SK-MEL-5 (cell line): ENCODE measurements around the gene CMIP. TPM values are rescaled to one million over a fixed set of nuclear protein-coding genes. Genes with fewer than 3 reads are reported as not detected.
"Not testable (repeated sequence)": the region's sequence is repeated elsewhere in the genome, so short reads cannot be mapped to it uniquely, and the experiment has no call there.

Experiments
- DNase-seq: peaks from one replicate; pipeline ENCODE4 v3.0.0-alpha.2; 2016; ENCODE audit warnings: low read depth, low spot score
- in situ Hi-C: cut with HindIII; loops from 2 replicates; pipeline ENCODE4 v1.10.0; 2016; ENCODE audit warnings: low sequenced_read_pairs, high pct_unique_total_duplicates, low pct_unique_long_range_greater_than_20kb
- total RNA-seq: library from RNA; depleted of rRNA; stranded (reverse); fragments of >200 nt; shearing (Covaris generic); gene quantifications from 2 replicates; pipeline ENCODE4 v1.2.3, GENCODE V29; 2014

Gene CMIP
- total RNA-seq, 1 experiment from 2014 or later = 2.0 TPM

DNA sequence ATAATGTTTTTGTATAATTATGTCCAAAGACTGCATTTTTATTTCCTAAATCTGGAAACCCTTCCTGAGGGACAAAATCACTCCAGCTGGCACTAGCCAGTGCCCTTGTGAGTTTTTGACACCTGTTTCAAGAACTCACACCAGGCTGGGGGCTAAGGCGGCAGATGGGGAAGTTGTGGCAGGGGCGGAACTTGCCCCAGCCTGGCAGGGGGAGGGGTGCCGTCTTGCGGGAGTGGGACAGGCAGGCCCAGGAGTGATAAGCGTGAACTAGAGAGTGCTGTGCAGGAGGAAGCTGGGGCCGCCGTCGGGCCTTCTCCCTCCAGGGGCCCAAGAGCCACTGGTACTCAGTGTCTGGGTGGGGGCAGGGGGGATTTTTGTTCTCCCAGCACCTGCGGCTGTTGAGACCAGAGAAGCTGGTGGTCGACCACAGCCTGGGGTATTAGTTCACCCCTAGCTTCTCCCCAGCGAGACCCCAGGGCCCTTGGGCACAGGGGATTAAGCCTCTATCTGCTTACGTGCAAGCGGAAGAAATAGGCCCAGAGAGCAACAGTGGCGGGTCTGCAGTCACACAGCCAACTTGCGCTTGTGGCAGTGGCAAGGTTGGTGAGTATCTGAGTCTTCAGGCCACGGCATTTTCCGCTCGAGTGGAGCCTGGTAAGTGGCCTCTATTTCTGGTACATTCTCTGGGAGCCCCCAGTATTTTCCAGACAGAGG lies 294.3 kb downstream of the CMIP start:
- in situ Hi-C loops = no loop called here
- DNase-seq = no peak

DNA sequence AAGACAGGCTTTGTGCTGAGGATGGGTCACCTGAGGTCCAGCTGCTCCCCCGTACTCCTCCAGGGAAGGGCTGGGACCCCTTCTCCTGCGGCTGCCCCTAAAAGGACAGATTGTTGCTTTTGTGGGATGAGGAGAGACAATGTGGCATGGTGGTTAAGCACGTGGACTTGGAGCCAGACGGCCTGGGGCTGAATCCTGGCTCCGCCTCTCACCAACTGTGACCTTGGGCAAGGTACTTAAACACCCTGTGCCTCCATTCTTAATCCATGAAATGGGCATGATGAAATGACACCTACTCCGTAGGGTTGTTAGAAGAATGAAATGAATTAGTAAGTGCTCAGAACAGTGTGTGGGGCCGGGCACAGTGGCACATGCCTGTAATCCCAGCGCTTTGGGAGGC lies 294.9 kb downstream of the CMIP start:
- DNase-seq = no peak
- in situ Hi-C loops = no loop called here

DNA sequence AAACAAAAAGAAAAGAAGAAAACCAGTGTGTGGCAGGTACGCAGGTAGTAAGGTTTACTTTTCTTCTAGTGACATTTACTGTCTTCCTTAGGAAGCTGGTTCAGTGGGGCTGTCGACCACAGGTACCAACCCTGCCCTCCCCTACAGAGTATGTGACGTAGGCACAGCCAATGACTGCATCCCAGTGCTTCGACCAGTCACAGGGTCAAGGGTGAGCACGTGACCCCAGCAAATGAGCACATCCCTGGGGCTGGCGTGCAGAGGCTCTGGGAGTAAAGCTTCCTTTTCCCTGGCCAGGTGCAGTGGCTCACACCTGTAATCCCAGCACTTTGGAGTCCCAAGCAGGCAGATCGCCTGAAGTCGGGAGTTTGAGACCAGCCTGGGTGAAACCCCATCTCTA lies 295.6 kb downstream of the CMIP start:
- peak; percentile 32 for DNase-seq
- in situ Hi-C loops = no loop called here

DNA sequence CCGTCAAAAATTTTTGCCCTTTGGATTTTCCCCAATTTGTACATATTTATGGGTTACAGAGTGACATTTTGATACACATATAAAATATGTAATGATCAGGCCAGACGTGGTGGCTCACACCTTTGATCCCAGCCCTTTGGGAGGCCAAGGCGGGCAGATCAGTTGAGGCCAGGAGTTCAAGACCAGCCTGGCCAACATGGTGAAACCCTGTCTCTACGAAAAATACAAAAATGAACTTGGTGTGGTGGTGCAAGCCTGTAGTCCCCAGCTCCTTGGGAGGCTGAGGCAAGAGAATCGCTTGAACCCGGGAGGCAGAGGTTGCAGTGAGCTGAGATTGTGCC lies 296.8 kb downstream of the CMIP start:
- in situ Hi-C loops, DNase-seq: not testable (repeated sequence)

DNA sequence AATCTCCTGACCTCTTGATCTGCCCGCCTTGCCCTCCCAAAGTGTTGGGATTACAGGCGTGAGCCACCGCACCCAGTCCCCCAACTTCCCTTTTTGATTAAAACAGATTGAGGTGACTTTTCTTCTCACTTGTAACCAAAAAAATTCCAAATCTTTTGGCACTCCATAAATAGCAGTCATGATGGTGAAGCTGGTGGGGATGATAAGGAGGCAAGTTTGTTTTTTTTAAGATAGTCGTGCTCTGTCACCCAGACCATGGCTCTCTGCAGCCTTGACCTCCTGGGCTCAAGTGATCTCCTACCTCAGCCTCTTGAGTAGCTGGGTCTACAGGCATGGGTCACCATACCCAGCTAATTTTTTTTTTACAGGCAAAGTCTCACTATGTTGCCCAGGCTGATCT lies 299.8 kb downstream of the CMIP start:
- DNase-seq = no peak
- in situ Hi-C loops = no loop called here

DNA sequence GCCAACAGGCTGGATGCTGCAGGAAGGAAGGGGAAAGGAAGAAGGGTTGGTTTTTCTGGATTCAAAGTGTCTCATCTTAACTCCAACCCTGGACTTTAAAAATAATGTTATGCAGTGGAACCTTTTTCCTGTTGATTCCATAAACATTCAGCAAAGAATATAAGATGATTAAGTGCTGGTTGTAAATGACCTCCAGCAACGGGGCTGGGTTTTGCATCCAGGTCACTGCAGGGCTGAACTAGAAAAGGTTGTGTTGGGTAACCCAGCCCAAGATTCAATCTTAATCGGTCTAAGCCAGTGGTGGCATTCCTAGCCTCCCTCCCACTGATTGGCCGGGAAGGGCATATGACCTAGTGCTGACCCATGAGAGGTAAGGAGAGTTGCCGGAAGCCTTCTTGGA lies 300.3 kb downstream of the CMIP start:
- in situ Hi-C loops = no loop called here

DNA sequence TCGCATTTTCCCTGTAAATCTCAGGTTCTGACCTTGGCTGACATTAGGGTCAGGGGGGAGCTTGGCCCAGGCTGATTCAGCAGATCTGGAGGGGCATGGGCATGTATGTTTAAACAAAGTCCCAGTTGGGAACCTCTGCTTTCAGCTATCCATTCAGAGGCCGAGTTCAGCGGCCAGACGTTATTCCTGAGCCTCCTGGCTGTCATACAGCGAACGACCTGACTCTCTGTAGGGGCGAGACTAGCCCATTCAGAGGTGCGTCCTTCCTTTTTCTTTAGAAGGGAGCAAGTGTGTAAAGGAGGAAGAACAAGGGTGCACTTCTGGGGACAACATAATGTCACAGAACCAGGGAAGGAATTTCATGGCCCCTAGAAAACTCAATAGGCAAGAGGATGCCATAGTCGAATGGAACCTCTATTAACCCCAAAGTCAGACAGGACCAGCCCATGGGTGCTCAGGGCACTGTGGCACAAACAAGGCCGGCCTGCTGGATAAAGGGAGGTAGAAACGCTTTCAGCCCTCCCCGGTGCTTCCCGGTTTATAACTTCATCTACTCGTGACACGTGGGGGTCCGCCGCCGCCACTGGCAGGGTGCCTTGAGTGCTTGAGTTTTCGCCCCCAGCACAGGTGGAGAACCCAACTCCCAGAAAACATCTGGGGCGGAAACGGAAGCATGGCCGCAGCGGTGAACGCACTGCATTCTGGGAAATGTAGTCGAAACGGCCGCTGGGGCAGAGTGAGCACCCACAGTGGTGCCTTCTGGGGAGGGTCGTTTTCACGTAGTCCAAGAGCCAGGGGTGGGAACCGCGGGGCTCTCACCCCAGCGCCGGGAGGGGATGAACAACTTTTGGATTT lies 301.3 kb downstream of the CMIP start:
- DNase-seq = peak; percentile 63
- in situ Hi-C loops = no loop called here

More for the DNA sequence above, 300.3 kb downstream of the CMIP start:
- no peak for DNase-seq

DNA sequence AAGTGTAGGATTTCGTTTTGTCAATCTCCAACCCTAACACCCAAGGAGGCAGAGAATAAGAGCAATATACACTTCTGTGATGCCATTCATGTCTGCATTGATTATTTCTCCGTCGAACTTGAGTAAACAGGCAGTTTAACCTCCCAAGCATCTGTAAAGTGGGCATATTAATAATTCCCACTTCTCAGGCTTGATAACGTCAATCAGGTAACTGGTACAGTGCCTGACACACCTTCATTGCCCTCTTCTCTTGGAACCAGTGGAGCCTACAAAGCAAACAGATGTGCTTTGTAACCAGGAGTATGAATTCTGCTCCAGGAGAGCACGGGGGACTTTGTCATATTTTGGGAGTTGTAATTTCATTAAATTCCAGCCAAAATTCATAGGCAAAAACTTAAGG lies 302.0 kb downstream of the CMIP start:
- no peak for DNase-seq
- in situ Hi-C loops = no loop called here

DNA sequence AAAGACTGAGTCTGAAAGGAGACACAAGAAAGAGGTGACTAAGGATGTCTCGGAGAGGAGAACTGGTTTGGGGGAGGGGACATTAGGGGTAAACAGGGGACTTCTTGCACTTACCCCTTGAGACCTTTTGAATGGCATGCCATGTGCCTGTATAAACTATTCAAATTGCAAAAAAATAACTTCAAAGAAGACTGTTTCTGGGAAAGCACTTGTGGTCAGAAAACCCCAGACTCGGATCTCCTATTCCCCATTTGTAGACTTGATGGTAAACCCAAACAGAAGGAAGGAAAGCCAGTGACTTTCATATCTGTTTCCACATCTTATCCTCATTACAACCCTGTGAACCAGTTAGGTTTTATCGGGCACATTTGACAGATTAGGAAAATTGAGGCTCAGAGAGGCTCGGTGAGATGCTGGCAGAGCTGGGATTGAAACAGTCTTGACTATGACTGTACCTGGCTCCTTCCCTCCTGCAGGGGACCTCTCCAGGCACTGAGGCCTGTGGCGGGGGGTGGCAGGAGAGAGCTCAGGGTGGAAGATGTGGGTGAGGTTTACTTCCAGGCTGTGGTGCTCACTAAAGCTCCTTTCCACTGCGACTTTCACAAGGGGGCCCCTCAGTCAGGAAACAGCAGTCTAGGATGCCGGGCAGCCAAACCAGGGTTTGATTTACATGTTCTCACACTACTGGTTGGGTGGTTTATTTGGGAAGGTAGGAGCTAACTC lies 304.0 kb downstream of the CMIP start:
- in situ Hi-C loops = no loop called here
- DNase-seq = no peak

DNA sequence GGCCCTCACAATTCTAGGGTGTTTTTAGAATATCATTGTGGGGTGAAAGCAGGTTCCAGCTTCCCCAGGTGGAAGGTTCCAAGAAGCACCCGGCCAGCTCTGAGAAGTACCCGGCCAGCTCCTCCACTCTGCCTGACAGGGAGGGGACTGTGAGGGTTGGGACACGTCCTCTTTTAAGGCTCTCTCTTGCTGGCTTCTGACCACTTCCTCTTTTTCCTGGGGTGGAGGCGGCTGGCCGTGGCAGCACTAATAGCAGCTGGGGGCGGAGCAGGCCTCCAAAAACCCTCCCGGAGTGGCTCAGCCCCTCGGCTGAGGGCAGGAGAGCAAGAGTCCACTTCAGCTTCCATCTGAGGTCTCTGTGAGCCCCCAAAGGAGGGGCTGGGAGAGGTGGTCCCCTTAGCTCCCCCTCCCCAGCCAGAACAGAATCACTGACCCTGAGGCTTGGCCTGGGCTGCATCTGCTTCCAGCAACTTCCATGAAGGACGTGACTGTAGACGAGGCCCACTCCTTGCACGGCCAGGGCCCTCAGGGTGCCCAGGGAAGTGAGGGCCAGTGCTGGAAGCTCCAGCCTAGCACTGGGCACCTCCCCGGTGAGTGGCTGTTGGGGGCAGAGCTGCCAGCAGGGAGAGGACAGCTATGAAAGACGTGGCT lies 307.7 kb downstream of the CMIP start:
- DNase-seq = no peak
- in situ Hi-C loops = no loop called here

DNA sequence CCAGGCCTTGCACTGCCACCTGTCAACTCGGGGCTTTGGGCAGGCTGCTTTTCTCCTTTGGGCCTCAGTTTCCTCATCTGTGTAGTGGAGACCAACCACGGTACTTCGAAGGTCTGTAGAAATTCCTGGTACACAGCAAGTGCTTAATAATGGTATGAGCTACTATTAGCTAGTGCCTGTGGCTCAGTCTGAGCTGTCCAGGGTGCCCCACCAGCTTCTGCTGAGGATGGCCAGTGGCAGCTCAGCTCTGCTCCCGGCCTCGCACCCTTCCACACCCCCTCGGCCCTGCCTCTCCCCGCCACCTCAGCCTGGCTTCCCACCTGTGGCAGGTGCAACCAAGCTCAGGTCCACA lies 308.2 kb downstream of the CMIP start:
- in situ Hi-C loops = no loop called here
- no peak for DNase-seq

DNA sequence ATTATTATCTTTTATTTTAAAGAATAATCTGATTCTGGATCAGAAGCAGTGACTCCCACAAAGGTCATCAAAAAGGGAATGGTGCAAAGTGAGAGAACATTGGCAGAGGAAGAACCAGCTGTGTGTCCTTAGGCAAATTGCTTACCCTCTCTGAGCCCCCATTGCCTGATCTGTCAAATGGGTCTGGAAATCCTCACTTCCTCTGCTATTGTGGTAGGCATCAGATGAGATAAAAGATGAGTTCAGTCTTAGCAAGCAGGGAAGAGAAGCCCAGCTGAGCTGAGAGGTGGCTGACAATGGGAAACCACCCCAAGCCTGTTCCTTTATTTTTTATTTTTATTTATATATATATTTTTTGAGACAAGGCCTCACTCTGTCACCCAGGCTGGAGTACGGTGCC lies 310.2 kb downstream of the CMIP start:
- in situ Hi-C loops = no loop called here
- no peak for DNase-seq

DNA sequence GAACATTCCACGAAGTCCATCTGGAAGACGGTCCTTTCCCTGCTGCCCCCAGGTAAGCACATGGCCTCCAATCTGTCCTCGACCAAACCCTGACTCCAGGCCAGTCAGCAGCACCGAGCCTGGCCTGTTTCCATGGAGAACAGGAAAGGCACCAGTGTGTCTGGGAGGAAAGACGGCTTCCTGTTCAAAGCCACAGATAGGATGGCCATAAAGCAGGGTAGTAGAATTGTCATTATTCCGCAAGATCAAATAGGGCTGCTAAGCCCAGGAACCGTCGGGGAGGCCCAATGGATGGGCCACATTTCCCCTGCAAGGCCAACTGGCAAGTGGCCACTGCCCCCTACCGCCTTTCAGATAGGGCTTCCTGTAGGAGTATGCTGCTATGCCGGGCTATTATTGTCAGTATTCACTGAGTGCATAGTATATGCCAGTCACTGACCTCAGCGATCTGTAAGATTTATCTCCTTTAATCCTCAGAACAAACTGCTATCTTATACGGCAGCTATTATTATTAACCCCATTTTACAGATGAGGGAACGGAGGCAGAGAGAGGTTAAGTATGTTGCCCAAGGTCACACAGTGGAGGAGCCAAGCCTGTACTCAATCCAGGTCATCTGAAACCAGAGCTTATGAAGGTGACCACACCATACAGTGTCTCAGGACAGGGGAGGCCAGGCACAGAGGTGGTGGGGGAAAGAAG lies 311.5 kb downstream of the CMIP start:
- DNase-seq = no peak

DNA sequence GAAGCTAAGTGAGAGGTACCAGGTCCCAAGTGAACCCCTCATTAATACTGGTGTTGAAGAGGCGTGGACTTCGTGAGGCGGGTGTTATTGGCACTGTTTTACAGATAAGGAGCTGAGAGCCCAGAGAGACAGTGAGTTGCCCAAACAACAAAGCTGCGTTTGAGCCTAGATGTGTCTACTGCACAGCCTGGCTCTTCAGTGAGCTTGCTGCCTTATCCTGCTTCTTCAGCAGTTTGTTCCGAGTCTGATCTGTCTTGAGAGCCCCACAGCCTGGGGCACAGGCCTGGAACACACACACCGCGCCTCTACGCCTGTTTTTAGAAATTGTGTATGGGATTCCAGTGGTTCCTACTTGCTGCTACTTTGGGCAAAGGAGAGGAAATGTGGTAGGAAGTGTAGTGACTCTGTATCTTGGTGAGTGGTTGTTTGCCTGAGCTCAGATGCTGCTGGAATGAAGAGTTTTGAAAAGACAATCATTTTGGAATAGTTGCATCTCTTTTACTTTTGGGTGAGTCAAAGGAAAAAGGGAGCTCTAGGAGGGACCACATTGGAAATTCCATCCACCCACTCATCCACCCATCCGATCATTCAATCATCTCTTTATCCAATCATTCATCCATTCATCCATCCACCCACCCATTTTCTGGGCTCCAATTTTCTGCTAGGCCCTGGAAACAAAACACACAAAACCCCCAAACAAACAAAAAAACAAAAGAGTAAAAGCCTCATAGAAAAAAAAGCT lies 312.2 kb downstream of the CMIP start:
- in situ Hi-C loops = no loop called here
- DNase-seq = no peak

More for the DNA sequence above, 311.5 kb downstream of the CMIP start:
- in situ Hi-C loops = no loop called here

DNA sequence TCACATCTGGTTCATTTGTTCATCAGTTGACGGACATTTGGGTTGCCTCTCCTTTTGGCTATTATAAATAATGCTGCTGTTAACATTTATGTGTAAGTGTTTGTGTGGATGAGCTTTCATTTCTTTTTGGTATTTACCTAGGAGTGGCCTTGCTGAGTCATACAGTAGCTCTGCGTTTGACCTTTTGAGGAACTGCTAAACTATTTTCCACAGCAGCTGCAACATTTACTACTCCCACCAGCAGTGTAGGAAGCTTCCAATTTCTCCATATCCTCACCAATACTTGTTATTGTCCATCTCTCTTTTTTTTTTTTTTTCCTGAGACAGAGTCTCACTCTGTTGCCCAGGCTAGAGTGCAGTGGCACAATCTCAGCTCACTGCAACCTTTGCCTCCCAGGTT lies 313.8 kb downstream of the CMIP start:
- no peak for DNase-seq
- in situ Hi-C loops = no loop called here
